Measurements from ENCODE around the gene SNX30.
A peak's percentile ranks its signal among the peaks of the same experiment; 100 is the strongest.

Gene SNX30

GRCh38 chr9:112861638-112862555 is 111.3 kb downstream of the SNX30 start:
- H2AFZ ChIP-seq = no peak overlapping the region
- no peak overlapping the region for H3K4me2 ChIP-seq (ENCODE audit: low read length)
- no peak for TF ChIP-seq CTCF (IDR thresholded peaks at IDR 0.05)
- H3K4me3 ChIP-seq (ENCODE audit: low read depth, low read length) = no peak overlapping the region
- H3K79me2 ChIP-seq = no peaks in the 10 kb centered on the region
- no peak overlapping the region for H3K9ac ChIP-seq
- no peaks in the 10 kb centered on the region for H3K4me1 ChIP-seq
- H3K27ac ChIP-seq = no peak overlapping the region
- H3K27me3 ChIP-seq (ENCODE audit: control insufficient read depth, insufficient read depth, low read length) = no peaks in the 10 kb centered on the region
- H3K36me3 ChIP-seq (ENCODE audit: control insufficient read depth, insufficient read depth, low read length) = no peaks in the 10 kb centered on the region
- no peaks in the 10 kb centered on the region for H3K9me3 ChIP-seq (ENCODE audit: control insufficient read depth, low read length)

- TF ChIP-seq CTCF (IDR thresholded peaks at IDR 0.05) = no peak
- H3K27ac ChIP-seq = peak overlapping the region; percentile 24
These were observed 112.7 kb downstream of the SNX30 start for GRCh38 chr9:112863214-112863613.

GRCh38 chr9:112863746-112864145 is 113.2 kb downstream of the SNX30 start:
- H3K4me1 ChIP-seq = no peaks in the 10 kb centered on the region

More at GRCh38 chr9:112863214-112863613, 112.7 kb downstream of the SNX30 start:
- Histone ChIP-seq H3K4me2 (ENCODE audit: low read length) (no peak overlapping the region), H3K9me3 (ENCODE audit: control insufficient read depth, low read length) (no peaks in the 10 kb centered on the region), H3K9ac (no peak overlapping the region), H3K27me3 (ENCODE audit: control insufficient read depth, insufficient read depth, low read length) (no peaks in the 10 kb centered on the region), H3K36me3 (ENCODE audit: control insufficient read depth, insufficient read depth, low read length) (no peaks in the 10 kb centered on the region), H2AFZ (no peak overlapping the region), H3K79me2 (no peaks in the 10 kb centered on the region), H3K4me3 (ENCODE audit: low read depth, low read length) (no peak overlapping the region), H3K4me1 (no peaks in the 10 kb centered on the region)

GRCh38 chr9:112864403-112864802 is 113.8 kb downstream of the SNX30 start:
- H3K36me3 ChIP-seq (ENCODE audit: control insufficient read depth, insufficient read depth, low read length) = no peaks in the 10 kb centered on the region
- no peaks in the 10 kb centered on the region for H3K4me1 ChIP-seq

More at GRCh38 chr9:112863746-112864145, 113.2 kb downstream of the SNX30 start:
- Histone ChIP-seq H3K4me3 (ENCODE audit: low read depth, low read length) (no peak overlapping the region), H3K27ac (no peak overlapping the region), H3K9me3 (ENCODE audit: control insufficient read depth, low read length) (no peaks in the 10 kb centered on the region), H3K79me2 (no peaks in the 10 kb centered on the region), H3K27me3 (ENCODE audit: control insufficient read depth, insufficient read depth, low read length) (no peaks in the 10 kb centered on the region), H3K36me3 (ENCODE audit: control insufficient read depth, insufficient read depth, low read length) (no peaks in the 10 kb centered on the region), H3K4me2 (ENCODE audit: low read length) (no peak overlapping the region), H2AFZ (no peak overlapping the region), H3K9ac (no peak overlapping the region)
- TF ChIP-seq CTCF (IDR thresholded peaks at IDR 0.05) = no peak

More at GRCh38 chr9:112864403-112864802, 113.8 kb downstream of the SNX30 start:
- H3K27ac ChIP-seq = no peak overlapping the region
- no peaks in the 10 kb centered on the region for H3K27me3 ChIP-seq (ENCODE audit: control insufficient read depth, insufficient read depth, low read length)
- no peak for TF ChIP-seq CTCF (IDR thresholded peaks at IDR 0.05)
- no peak overlapping the region for H3K4me2 ChIP-seq (ENCODE audit: low read length)
- H2AFZ ChIP-seq = no peak overlapping the region
- no peak overlapping the region for H3K9ac ChIP-seq
- H3K79me2 ChIP-seq = no peaks in the 10 kb centered on the region
- H3K9me3 ChIP-seq (ENCODE audit: control insufficient read depth, low read length) = no peaks in the 10 kb centered on the region
- no peak overlapping the region for H3K4me3 ChIP-seq (ENCODE audit: low read depth, low read length)
